NB4 (cell line): ENCODE results near the gene TMEM89.

ENCODE experiments used
- POLR2A ChIP-seq: IDR thresholded peaks from 2 replicates; pipeline ENCODE4 v1.6.1; 2011; ENCODE audit warnings: mild to moderate bottlenecking; ENCODE audit not compliant: insufficient read length; ENCODE audit errors: extremely low read depth
- TF ChIP-seq, protein P1 (sequence below): IDR thresholded peaks from one replicate; pipeline ENCODE4 v1.5.1; 2012; ENCODE audit warnings: low read depth, low read length

GRCh38 chr3:48587686-48588085 is 33.9 kb downstream of the TMEM89 start:
- TF ChIP-seq, protein P1, sequence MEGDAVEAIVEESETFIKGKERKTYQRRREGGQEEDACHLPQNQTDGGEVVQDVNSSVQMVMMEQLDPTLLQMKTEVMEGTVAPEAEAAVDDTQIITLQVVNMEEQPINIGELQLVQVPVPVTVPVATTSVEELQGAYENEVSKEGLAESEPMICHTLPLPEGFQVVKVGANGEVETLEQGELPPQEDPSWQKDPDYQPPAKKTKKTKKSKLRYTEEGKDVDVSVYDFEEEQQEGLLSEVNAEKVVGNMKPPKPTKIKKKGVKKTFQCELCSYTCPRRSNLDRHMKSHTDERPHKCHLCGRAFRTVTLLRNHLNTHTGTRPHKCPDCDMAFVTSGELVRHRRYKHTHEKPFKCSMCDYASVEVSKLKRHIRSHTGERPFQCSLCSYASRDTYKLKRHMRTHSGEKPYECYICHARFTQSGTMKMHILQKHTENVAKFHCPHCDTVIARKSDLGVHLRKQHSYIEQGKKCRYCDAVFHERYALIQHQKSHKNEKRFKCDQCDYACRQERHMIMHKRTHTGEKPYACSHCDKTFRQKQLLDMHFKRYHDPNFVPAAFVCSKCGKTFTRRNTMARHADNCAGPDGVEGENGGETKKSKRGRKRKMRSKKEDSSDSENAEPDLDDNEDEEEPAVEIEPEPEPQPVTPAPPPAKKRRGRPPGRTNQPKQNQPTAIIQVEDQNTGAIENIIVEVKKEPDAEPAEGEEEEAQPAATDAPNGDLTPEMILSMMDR = no peak
- TF ChIP-seq POLR2A = no peak
